OCI-LY1 (cell line): ENCODE results near the gene MYCBP2.

Experiments used
- H2AFZ ChIP-seq: fragments of 200-600 bp; sonication (generic), shearing (Covaris generic); 2 replicates; pipeline ENCODE4 v1.6.0; 2014; ENCODE audit warnings: antibody characterized with exemption, mild to moderate bottlenecking, low read length
- H3F3A ChIP-seq: fragments of 200-600 bp; sonication (generic), shearing (Covaris generic); 2 replicates; pipeline ENCODE4 v1.6.0; 2014; ENCODE audit warnings: mild to moderate bottlenecking, antibody characterized with exemption, low read length, moderate library complexity; ENCODE audit not compliant: insufficient read depth
- H3K27ac ChIP-seq: fragments of 200-600 bp; sonication (generic); 2 replicates; pipeline ENCODE4 v1.5.1; 2014; ENCODE audit warnings: low read length, mixed run types, mild to moderate bottlenecking, low read depth; ENCODE audit not compliant: poor library complexity, severe bottlenecking
- H3K27me3 ChIP-seq: fragments of 200-600 bp; sonication (generic); 2 replicates; pipeline ENCODE4 v1.6.0; 2014; ENCODE audit warnings: antibody characterized with exemption, mild to moderate bottlenecking, low read length, moderate library complexity; ENCODE audit not compliant: insufficient read depth
- H3K36me3 ChIP-seq: fragments of 200-600 bp; sonication (generic); 2 replicates; pipeline ENCODE4 v1.6.1; 2014; ENCODE audit warnings: mild to moderate bottlenecking, antibody characterized with exemption, low read length, moderate library complexity, mixed read lengths; ENCODE audit not compliant: insufficient read depth
- H3K4me1 ChIP-seq: fragments of 200-600 bp; sonication (generic); 2 replicates; pipeline ENCODE4 v1.5.1; 2014; ENCODE audit warnings: mild to moderate bottlenecking, low read length, moderate library complexity; ENCODE audit not compliant: insufficient read depth, severe bottlenecking
- H3K4me2 ChIP-seq: fragments of 200-600 bp; sonication (generic), shearing (Covaris generic); 2 replicates; pipeline ENCODE4 v1.6.1; 2014; ENCODE audit warnings: low read length
- H3K4me3 ChIP-seq: fragments of 200-600 bp; sonication (generic); 2 replicates; pipeline ENCODE4 v1.5.1; 2014; ENCODE audit warnings: low read length, low read depth, mild to moderate bottlenecking, mixed read lengths; ENCODE audit not compliant: poor library complexity, severe bottlenecking
- H3K79me2 ChIP-seq: fragments of 200-600 bp; shearing (Covaris generic); 2 replicates; pipeline ENCODE4 v1.6.1; 2016; ENCODE audit warnings: mixed run types, low read length, mixed read lengths; ENCODE audit not compliant: insufficient read depth
- H3K9ac ChIP-seq: fragments of 200-600 bp; sonication (generic), shearing (Covaris generic); 2 replicates; pipeline ENCODE4 v1.6.1; 2014; ENCODE audit warnings: mild to moderate bottlenecking, low read length, mixed read lengths
- H3K9me2 ChIP-seq: fragments of 200-600 bp; sonication (generic), shearing (Covaris generic); 2 replicates; pipeline ENCODE4 v1.6.1; 2014; ENCODE audit warnings: low read depth, mild to moderate bottlenecking, low read length, mixed read lengths
- H3K9me3 ChIP-seq: fragments of 200-600 bp; shearing (Covaris generic); 2 replicates; pipeline ENCODE4 v1.6.1; 2014; ENCODE audit warnings: low read length, mixed read lengths
- H4K20me1 ChIP-seq: fragments of 200-600 bp; sonication (generic), shearing (Covaris generic); 2 replicates; pipeline ENCODE4 v1.6.0; 2016; ENCODE audit warnings: mild to moderate bottlenecking, low read length; ENCODE audit not compliant: insufficient read depth
- CTCF ChIP-seq: fragments of 200-600 bp; sonication (generic), shearing (Covaris generic); IDR thresholded peaks from 2 replicates; pipeline ENCODE4 v1.5.1; 2017; ENCODE audit warnings: mild to moderate bottlenecking, antibody characterized with exemption, low read length, moderate library complexity, mixed read lengths
- EZH2 ChIP-seq: fragments of 200-600 bp; sonication (generic), shearing (Covaris generic); IDR thresholded peaks from 2 replicates; pipeline ENCODE4 v1.8.0; 2017; ENCODE audit warnings: borderline replicate concordance, mixed run types, mild to moderate bottlenecking, antibody characterized with exemption, low read length, moderate library complexity, mixed read lengths

MYCBP2 gene

GRCh38 chr13:77372275-77372674, 45.4 kb upstream of the MYCBP2 start:
- Histone ChIP-seq H3K9me3 (no peaks in the 10 kb centered on the region), H3K9me2 (no peaks in the 10 kb centered on the region), H3K79me2 (no peaks in the 10 kb centered on the region), H3K4me2 (no peak overlapping the region), H3F3A (no peaks in the 10 kb centered on the region), H3K4me3 (no peak overlapping the region), H3K27ac (no peak overlapping the region), H3K27me3 (no peaks in the 10 kb centered on the region), H3K9ac (no peak overlapping the region), H2AFZ (no peak overlapping the region), H4K20me1 (no peaks in the 10 kb centered on the region), H3K36me3 (no peaks in the 10 kb centered on the region), H3K4me1 (no peaks in the 10 kb centered on the region)
- no peak for TF ChIP-seq CTCF
- TF ChIP-seq EZH2 = no peak

GRCh38 chr13:77370888-77371287, 44.0 kb upstream of the MYCBP2 start:
- Histone ChIP-seq H4K20me1 (no peaks in the 10 kb centered on the region), H3K27me3 (no peaks in the 10 kb centered on the region), H3K9ac (no peak overlapping the region), H3K9me2 (no peaks in the 10 kb centered on the region), H3K4me1 (no peaks in the 10 kb centered on the region), H3K9me3 (no peaks in the 10 kb centered on the region), H3K36me3 (no peaks in the 10 kb centered on the region), H3K4me2 (no peak overlapping the region), H2AFZ (no peak overlapping the region), H3F3A (no peaks in the 10 kb centered on the region), H3K79me2 (no peaks in the 10 kb centered on the region), H3K27ac (no peak overlapping the region), H3K4me3 (no peak overlapping the region)
- no peak for TF ChIP-seq CTCF

GRCh38 chr13:77362166-77362565, 35.3 kb upstream of the MYCBP2 start:
- no peak overlapping the region for H2AFZ ChIP-seq
- H4K20me1 ChIP-seq = no peaks in the 10 kb centered on the region
- no peak overlapping the region for H3K27ac ChIP-seq
- H3K27me3 ChIP-seq = no peaks in the 10 kb centered on the region
- no peaks in the 10 kb centered on the region for H3K9me2 ChIP-seq
- H3K9me3 ChIP-seq = no peaks in the 10 kb centered on the region
- H3K36me3 ChIP-seq = no peaks in the 10 kb centered on the region
- TF ChIP-seq EZH2 = no peak
- no peak for TF ChIP-seq CTCF
- no peaks in the 10 kb centered on the region for H3F3A ChIP-seq
- H3K9ac ChIP-seq = no peak overlapping the region
- no peak overlapping the region for H3K4me3 ChIP-seq
- H3K4me1 ChIP-seq = peaks cover 17% of the 10 kb centered on the region
- H3K79me2 ChIP-seq = no peaks in the 10 kb centered on the region
- H3K4me2 ChIP-seq = no peak overlapping the region
